PC-3 (cell line): ENCODE results near the gene HDAC4.

Source experiments
- CTCF ChIP-seq: fragments of 300-600 bp; sonication (generic); conservative IDR thresholded peaks from 2 replicates; pipeline ENCODE4 v1.5.1; 2017; ENCODE audit warnings: antibody characterized with exemption, low read depth, mild to moderate bottlenecking, low read length
- EZH2 ChIP-seq: fragments of 300-600 bp; sonication (generic); IDR thresholded peaks from one replicate; pipeline ENCODE4 v1.6.1; 2017; ENCODE audit warnings: antibody characterized with exemption, mild to moderate bottlenecking, low read length; ENCODE audit not compliant: unreplicated experiment
- EZH2phosphoT487 ChIP-seq: fragments of 300-600 bp; sonication (generic); IDR thresholded peaks from 2 replicates; pipeline ENCODE4 v1.6.1; 2018; ENCODE audit warnings: mild to moderate bottlenecking, antibody characterized with exemption, low read length, borderline replicate concordance

- TF ChIP-seq CTCF (no peak), EZH2phosphoT487 (no peak), EZH2 (no peak)
Observed at GRCh38 chr2:239190921-239191885, 209.6 kb downstream of the HDAC4 start.
